ENCODE measurements around the gene SCIMP.

The SCIMP gene

DNA sequence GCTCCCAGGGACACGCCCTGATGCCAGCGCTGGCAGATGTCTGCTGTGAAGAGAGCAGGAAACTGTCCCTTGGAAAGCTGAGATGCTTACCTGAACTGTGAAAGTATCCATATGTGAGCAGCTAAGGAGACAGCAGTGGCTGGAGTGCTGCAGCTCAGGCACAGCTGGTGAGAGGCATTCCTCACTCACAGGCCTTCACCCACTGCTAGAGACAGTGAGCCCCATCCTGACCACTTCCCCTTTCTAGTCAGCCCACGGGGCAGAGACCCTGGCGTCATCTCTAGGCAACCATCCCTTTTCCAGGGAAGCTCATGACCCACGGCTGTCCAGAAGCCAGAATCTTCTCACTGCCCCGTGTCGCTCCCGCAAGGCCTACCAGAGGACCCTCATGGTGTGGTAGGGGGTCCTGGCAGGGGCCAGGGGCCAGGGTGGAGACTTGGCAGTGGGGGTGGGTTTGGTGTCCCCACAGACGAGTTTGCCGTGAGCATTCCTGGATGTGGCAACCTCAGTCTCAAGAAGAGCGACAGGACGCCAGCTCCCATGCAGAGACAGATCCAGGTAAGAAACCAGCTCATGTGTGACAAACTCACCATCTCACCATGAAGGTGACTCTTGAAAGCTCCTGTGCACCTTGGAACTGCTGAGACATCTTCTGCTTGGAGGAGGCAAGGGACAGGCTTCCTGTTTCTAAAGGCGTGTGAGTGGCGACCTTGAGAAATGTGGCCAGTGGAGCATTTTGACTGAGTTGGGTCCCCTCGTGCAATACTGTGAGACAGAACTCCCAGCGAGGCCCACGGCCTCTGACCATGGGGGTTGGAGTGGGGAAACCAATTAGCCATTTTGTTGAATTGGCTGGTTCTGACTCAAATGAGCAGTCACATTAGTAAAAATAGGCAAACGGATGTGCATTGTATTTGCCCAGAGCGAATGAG, at the start of gene SCIMP:
TSS of gene SCIMP (minus strand) at position 216 of the 932 bp plus-strand sequence. CDS start at position 111, 105 bp downstream.
- TF ChIP-seq GATA1 (IDR thresholded peaks at IDR 0.05; ENCODE audit: low read depth, low read length), result no peak
- no peak for TF ChIP-seq POLR2A (IDR thresholded peaks at IDR 0.05; ENCODE audit: low read length)
- no peak for DNase-seq

DNA sequence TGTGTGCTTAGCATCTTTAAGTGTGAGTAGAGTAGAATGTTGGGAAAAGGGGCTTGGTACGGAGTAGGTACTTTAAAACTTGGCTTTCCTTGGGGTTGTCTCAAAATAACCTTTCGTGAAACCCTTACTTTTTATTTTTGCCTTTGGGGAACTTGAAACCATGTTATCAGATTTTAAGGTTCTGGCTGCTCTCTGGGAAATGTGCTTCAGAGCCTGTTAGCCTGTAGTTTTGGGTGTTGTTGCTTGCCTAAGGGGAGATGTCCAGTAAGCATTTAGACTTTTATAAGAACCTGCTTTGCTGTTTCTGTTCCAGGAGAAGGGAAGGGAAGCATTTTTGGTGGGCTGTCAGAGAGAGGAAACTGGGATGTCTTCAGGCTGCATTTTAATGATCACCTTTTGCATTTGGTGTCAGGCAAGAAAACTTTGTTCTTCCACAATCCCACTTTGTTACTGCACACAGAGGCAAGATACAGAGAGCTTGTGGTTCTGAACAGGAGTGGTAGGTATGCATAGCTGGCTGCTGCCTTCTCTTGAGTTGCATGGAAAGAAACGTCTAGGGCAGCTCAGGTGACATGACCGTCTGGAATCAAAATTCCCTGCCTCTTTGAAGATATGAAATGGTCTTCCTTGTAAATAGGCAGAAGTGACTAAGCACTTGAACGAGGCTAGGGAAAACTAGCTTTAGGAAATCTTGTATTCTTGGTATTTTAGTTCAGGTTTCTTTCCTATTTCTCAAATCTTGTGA, 49.1 kb upstream of the SCIMP start:
- TF ChIP-seq GATA1 (IDR thresholded peaks at IDR 0.05; ENCODE audit: low read depth, low read length) (no peak), POLR2A (IDR thresholded peaks at IDR 0.05; ENCODE audit: low read length) (no peak)
- DNase-seq, result peak; percentile 55 to 63

DNA sequence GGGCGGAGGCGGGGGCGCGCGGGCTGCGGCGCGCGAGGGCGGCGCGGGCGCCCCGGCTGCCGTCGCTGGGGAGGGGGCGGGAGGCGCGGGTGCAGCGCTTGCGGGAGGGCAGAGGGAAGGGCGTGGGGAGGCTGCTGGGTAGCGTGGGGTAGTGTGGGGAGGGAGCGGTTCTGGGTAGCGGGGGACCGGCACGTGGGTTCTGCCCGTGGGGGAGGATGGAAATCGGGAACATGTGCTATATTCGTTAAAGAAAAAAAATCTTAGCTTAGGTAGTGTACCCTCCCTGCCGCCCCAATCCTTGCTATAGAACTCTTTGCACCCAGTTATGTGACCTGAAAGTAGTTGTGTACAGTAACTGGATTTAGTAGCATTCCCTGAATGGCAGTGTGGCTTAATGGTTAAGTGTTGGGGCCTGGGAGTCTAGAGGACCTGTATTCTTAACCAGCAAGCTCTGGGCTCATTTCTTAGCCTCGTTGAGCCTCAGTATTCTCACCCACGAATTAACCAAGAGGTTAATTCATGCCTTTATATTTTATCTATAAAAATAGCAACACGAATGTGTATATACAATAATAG, 48.1 kb upstream of the SCIMP start:
- peak in 1 of 2 experiments; percentile 67 for DNase-seq
- no peak for TF ChIP-seq POLR2A (IDR thresholded peaks at IDR 0.05; ENCODE audit: low read length)

DNA sequence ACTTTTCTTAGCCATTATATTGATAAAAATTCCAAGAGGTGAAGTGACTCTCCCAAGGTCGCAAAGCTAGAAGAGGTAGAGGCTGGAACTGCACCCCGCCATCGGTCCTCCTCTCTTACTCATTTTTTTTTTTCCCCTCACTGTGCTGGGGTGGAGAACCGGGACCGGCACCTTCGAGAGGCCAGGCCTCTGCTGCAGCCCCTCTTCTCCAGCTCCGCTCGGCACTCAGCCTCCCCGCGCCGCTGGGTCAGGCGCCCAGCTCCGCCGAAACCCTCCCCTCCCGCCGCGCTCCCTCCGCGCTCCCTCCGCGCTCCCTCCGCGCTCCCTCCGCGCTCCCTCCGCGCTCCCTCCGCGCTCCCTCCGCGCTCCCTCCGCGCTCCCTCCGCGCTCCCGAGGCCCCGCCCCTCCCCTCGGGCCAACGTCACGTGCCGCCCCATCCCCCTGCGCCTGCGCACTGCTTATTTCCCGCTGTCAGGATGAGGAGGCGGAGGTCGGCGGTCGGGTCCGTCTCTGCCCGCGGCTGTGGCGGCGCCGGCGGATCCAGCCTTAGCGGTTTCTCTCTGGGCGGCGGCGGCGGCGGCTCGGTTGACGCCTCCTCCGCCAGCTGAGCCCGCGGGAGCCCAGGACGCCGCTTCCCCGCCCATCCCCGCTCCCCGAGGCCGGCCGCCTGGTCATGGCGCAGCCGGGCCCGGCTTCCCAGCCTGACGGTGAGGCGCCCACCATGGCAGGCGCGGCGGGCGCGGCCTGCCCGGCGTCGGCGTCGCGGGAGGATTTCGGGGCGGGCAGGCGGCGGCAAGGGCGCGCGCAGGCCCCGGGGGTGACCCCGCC, 47.4 kb upstream of the SCIMP start, which contains the start of gene RABEP1:
TSS of gene RABEP1 (plus strand) at position 471 of the 828 bp plus-strand sequence. CDS start at position 674, 203 bp downstream.
- peak; percentile 93 to 97 for DNase-seq
- TF ChIP-seq GATA1 (IDR thresholded peaks at IDR 0.05; ENCODE audit: low read depth, low read length), result no peak
- peak; percentile 72 for TF ChIP-seq POLR2A (IDR thresholded peaks at IDR 0.05; ENCODE audit: low read length)

DNA sequence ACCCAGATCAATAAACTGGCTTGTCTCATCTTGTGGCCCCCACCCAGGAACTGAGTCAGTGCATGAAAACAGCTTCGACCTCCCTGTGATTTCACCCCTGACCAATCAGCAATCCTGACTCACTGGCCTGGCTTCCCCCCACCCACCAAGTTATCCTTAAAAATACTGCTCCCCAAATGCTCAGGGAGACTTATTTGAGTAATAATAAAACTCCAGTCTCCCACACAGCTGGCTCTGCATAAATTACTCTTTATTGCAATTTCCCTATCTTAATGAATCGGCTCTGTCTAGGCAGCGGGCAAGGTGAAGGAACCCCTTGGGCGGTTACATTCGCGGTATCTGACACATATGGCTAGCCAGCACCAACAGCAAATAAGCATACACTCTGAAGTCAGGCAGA, 37.7 kb upstream of the SCIMP start:
- TF ChIP-seq POLR2A (IDR thresholded peaks at IDR 0.05; ENCODE audit: low read length), result no peak
- TF ChIP-seq GATA1 (IDR thresholded peaks at IDR 0.05; ENCODE audit: low read depth, low read length), result no peak
- no peak for DNase-seq

DNA sequence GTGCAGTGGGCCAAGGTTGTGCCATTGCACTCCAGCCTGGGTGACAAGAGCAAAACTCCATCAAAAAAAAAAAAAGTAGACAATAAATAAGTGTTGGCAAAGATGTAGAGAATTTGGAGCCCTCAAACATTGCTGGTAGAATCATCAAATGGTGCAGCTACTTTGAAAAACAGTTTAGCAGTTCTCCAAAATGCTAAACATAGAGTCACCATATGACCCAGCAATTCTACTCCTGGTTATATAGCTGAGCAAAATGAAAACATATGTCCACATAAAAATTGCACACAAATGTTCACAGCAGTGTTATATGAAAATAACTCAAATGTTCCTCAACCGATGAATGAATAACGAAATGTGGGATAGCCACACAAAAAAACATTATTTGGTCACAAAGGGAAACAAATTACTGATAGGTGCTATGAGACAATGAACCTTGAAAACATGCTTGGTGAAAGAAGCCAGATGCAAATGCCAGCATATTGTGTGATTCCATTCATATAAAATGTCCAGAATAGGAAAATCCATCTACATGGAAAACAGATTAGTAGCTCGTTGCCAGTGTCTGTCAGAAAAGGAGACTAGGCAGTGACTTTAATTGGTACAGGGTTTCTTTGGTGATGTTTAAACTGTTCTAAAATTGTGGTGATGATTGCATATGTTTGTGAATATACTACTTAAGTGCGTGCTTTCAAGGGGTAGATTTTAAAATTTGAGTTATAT, 34.7 kb upstream of the SCIMP start:
- TF ChIP-seq GATA1 (IDR thresholded peaks at IDR 0.05; ENCODE audit: low read depth, low read length) (no peak), POLR2A (IDR thresholded peaks at IDR 0.05; ENCODE audit: low read length) (no peak)
- DNase-seq, result no peak

DNA sequence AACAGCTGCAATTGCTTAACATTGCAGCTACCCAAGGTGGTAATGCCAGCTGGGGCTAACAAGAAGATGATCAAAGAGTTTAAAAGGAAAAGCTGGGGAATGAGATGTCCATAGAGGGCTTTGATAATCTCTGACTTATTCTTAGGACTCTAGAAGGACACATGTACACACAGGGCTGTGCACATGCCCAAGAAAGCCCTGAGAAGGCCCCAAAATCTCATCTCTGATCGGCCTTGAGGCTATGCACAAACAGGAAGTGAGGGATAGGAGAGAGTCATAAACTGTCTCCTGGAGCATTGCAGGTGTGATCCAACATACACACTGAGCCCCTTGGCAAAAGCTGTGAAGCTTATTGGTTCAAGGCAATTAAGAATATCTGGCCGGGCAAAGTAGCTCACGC, 30.2 kb upstream of the SCIMP start:
- no peak for TF ChIP-seq GATA1 (IDR thresholded peaks at IDR 0.05; ENCODE audit: low read depth, low read length)
- TF ChIP-seq POLR2A (IDR thresholded peaks at IDR 0.05; ENCODE audit: low read length), result no peak
- DNase-seq, result no peak

DNA sequence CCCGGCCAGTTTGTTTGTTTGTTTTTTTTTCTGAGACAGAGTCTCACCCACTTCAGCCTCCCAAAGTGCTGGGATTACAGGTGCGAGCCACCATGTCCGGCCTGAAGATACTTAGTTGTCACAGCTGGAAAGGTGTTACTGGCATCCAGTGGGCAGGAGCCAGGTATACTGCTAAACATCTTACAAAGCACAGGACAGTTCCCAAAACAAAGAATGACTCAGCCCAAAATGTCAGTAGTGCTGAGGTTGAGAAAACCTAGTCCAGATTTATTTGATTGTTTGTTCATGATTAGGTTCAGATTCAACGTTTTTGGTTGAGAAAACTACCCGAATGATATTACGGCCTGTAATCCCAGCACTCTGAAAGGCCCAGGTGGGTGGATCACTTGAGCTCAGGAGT, 28.8 kb upstream of the SCIMP start:
- no peak for TF ChIP-seq GATA1 (IDR thresholded peaks at IDR 0.05; ENCODE audit: low read depth, low read length)
- TF ChIP-seq POLR2A (IDR thresholded peaks at IDR 0.05; ENCODE audit: low read length), result no peak
- DNase-seq, result no peak

DNA sequence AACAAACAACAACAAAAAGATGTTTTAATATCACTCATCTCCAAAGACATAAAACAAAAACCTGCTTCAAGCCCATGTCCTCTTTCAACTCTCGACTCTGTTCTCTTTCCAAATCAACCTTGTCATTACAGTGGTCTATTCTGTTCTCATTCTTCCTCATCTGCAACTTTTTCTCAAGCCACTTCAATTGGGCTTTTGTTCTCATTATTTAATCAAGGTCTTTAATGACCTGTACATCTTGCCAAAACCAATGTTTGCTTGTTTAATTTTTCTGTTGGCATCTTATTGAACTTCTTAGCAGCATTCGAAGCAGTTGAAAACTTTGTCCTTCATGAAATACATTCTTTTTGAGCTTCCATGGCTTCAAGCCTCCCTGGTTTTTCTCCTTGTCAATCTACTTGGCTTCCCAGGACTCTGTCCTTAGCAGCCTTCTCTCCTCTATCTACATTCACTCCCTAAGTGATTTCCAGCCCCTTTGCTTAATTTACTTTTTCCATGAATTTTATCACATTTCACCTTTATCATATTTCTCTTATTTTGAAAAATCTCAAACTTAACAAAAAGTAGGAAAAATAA, 27.8 kb upstream of the SCIMP start:
- no peak for DNase-seq
- TF ChIP-seq POLR2A (IDR thresholded peaks at IDR 0.05; ENCODE audit: low read length) (no peak), GATA1 (IDR thresholded peaks at IDR 0.05; ENCODE audit: low read depth, low read length) (no peak)

DNA sequence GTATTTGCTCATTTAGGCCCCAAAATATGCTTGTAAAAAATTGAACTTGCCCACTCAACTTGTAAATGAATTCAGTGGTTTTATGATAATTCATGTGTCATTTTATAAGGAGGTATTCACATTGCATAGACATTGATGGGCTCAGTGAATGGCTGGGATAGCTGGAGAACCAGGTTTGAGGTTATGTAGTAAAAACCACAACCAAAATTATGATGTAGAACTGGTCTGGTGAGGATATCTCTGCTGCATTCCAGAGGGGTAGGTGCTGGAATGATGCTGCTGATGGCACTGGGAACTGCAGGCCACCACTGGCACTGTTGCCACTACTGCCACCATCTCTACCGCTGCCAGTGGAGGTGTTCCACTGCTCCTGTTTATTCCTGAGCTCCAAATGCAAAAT, 25.9 kb upstream of the SCIMP start:
- DNase-seq, result no peak
- TF ChIP-seq POLR2A (IDR thresholded peaks at IDR 0.05; ENCODE audit: low read length), result no peak
- TF ChIP-seq GATA1 (IDR thresholded peaks at IDR 0.05; ENCODE audit: low read depth, low read length), result no peak

DNA sequence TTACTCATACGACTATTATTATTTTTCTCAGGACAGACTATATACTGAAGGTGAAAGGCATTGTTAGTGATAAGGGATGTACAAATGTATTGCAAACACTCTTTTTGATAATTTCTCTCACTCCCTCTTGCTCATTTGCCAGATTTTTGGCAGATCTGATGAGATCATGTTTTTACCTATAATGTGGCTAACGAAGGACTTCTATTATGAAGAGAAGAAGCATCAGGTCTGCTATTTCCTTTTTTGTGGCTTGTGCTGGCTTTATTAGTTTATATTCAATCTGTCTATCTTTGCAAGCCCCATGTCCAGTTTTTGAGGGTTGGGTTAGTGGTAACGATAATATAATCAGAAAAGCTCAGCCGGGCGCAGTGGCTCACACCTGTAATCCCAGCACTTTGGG, 22.5 kb upstream of the SCIMP start:
- TF ChIP-seq POLR2A (IDR thresholded peaks at IDR 0.05; ENCODE audit: low read length) (no peak), GATA1 (IDR thresholded peaks at IDR 0.05; ENCODE audit: low read depth, low read length) (no peak)
- DNase-seq, result no peak

DNA sequence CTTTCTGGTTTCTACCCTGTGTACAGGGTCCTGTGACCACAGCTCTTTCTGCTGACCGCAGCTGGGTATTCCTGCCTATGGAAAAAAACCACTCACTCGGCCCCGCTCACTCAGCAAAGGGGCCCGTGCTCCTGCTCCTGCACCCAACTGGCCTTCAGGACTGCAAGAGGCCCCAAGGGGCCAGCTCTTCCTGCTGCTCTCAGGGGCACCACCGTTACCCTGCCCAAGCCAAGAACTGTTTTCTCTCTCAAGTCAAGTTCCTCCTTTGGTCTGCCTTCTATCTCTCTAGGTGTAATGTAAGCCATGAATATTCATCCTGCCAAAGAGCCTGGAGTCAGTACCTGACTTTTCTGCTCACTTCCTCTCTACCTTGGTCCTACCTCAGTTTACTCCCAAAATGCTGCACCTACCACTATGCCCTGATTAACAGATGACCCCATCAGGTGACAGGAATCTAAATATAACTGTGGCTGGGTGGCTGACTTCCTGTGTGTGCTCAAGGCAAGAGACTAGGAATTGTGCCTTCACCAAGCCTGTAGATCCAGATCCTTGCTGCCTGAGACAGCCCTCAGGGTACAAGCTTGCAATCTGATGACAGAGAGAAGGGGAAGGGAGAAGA, 20.4 kb upstream of the SCIMP start:
- TF ChIP-seq GATA1 (IDR thresholded peaks at IDR 0.05; ENCODE audit: low read depth, low read length), result no peak
- TF ChIP-seq POLR2A (IDR thresholded peaks at IDR 0.05; ENCODE audit: low read length), result no peak
- DNase-seq, result no peak

All from erythroblast (primary cell).